Mesenteric fat pad (tissue), 1 donor: Measurements from ENCODE around the gene PHLDA3. TPM values are rescaled to one million over a fixed set of nuclear protein-coding genes. Genes with fewer than 3 reads are reported as not detected.
"Not testable (repeated sequence)": the region's sequence is repeated elsewhere in the genome, so short reads cannot be mapped to it uniquely, and the experiment has no call there.

Experiments used
- DNase-seq: peaks from one replicate; pipeline ENCODE4 v3.0.0-alpha.2; 2020; ENCODE audit warnings: low spot score
- total RNA-seq: library from RNA; stranded (reverse); fragmentation: NEBNext Ultra II Directional; extraction: Animal tissue kit (Norgen Biotek cat#: 25700); gene quantifications from one replicate; pipeline ENCODE4 v1.2.1, GENCODE V29; 2021
- donor health status: DM: yes; HTN: yes; CAD: no.

The PHLDA3 gene
- total RNA-seq, 1 donor from 2014 or later, result 358 TPM

GRCh38 chr1:201504179-201504631 lies 35.2 kb upstream of the PHLDA3 start:
- no peak for DNase-seq

- DNase-seq, result no peak
Observed at GRCh38 chr1:201503397-201504176, 34.6 kb upstream of the PHLDA3 start.

GRCh38 chr1:201502511-201502857 lies 33.5 kb upstream of the PHLDA3 start:
- DNase-seq, result no peak

GRCh38 chr1:201501812-201502510 lies 33.0 kb upstream of the PHLDA3 start:
- no peak for DNase-seq

GRCh38 chr1:201501144-201501543 lies 32.2 kb upstream of the PHLDA3 start:
- DNase-seq, result no peak

GRCh38 chr1:201500670-201501120 lies 31.7 kb upstream of the PHLDA3 start:
- DNase-seq, result no peak

DNA sequence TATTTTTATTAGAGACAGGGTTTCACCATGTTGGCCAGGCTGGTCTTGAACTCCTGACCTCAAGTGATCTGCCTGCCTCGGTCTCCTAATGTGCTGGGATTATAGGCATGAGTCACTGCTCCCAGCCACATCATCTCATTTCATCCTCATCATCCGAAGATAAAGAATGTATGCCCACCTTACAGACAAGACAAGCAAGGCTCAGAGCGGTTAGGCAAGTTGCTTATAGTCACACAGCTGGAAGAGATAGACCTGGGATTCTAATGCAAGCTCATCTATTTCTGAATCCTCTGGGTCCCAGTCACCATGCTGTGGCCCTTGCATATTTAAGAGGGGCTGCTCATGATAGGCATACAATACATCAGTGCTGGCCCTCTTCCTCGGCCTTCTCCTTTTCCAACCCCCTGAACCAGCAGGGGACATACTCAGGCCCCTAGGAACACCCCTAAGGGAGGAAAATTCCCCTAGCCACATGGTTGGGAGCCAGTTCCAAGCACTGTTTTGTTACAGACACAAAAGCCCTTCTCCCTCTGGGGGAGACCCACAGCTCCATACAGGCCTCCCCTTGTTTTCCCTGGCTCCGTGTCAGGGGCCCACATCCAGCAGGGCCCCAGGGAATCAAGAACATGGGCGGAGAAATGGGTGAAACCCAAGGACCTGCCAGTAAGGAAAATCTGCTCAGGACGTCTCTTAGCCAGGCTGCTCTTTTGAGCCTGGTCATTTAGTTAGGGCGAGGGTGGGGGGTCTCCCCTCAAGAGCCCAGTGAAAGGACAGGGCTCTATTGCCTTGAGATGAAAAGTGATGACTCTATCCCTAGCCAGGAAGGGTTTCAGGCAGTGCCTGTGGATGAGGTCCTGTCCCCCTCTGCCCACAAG lies 31.0 kb upstream of the PHLDA3 start:
- DNase-seq, result no peak

GRCh38 chr1:201499191-201499590 lies 30.2 kb upstream of the PHLDA3 start:
- DNase-seq, result no peak

GRCh38 chr1:201498621-201499020 lies 29.6 kb upstream of the PHLDA3 start:
- DNase-seq, result no peak

GRCh38 chr1:201497935-201498509 lies 29.0 kb upstream of the PHLDA3 start:
- no peak for DNase-seq

DNA sequence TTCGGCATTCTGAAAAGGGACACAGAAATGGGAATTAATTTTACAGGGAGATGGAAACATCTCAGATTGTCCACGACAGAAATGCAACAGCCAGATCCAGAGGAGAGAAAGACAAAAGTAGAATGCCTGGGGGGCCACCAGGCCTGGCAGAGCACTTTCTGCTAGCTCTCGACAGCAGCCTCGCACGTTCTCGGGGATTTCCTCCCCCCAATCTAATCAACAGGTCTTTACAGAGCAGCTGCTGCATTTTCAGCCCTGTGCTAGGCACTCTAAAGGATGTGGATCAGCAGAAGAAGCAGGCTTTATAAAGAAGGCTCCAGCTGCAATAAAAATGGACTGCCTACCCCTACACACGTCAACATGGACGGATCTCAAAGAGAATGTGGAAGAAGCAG lies 27.3 kb upstream of the PHLDA3 start:
- no peak for DNase-seq

DNA sequence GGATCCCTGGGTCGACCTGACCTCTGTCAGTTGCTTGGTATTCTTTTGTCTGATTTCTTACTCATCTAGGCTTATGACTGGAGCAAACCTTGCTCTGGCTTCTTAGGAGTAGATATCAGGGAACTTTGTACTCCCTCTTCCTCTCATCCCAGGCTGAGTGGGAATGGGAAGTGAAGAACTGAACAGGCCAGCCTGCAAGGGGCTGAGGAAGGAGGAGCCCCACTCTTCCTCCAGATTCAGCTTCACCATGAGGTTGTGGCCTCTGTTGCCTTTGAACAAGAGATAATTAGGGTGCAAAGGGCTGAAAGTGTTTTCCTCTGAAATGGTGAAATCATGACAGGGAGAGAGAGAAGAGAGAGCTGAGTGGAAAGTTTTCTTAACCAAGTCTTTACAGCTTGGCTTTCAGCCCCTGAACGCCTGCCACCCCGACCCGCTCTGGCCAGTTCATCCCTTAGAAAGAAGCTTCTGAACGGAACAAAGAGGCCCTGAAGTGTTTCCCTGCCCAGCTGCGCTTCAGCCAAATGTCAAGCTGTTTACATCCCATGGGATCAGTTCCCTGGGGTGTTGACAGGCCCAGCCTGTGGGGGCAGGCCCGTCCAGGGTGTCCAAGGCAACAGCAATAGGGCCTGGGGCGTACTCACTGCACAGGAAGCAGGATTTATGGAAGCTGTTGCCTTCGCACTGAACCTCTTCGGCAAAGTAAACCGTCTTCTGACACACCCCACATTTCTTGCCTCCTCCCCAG lies 26.7 kb upstream of the PHLDA3 start:
- DNase-seq, result no peak

DNA sequence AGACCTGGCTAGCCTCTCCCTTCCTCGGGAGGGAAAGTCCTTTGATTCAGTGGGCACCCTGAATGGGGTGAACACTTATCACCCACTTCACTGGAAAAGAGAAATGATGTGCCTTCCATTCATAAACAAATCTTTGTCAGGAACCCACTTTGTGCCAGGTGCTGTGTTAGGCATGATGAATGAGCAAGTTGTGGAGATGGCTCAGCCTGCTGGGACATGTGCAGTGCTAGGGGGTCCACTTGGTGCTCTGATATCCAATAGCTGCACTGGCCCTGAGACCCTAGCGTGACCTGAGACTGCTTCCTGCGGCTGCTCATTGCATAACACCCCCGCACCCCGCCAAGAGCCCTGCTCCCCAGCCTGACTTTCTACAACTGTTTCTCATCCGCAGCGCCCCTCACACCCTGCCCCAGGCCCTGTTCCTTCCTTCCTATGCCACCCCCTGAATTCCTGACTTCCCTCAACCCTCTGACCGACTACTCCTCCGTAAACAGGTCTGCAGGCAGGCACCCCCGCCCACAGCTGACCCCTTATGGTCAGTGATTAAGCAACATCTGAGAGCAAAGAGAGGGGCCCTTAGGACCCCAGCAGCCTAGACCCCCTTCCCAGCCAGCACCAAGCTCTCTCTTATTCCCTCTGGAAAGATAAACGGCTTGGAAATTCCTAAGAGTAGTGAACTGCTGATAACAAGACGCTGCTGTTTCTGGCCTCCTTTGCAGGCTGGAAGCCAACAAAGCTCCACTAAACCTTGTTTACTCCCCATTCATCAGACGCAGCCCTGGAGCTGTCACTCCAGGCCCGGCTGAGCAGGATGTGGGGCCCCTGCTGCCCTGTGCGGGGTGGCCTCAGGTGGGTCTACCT lies 25.0 kb upstream of the PHLDA3 start:
- no peak for DNase-seq

- not testable (repeated sequence) for DNase-seq
Observed at GRCh38 chr1:201493026-201493656, 24.2 kb upstream of the PHLDA3 start.

DNA sequence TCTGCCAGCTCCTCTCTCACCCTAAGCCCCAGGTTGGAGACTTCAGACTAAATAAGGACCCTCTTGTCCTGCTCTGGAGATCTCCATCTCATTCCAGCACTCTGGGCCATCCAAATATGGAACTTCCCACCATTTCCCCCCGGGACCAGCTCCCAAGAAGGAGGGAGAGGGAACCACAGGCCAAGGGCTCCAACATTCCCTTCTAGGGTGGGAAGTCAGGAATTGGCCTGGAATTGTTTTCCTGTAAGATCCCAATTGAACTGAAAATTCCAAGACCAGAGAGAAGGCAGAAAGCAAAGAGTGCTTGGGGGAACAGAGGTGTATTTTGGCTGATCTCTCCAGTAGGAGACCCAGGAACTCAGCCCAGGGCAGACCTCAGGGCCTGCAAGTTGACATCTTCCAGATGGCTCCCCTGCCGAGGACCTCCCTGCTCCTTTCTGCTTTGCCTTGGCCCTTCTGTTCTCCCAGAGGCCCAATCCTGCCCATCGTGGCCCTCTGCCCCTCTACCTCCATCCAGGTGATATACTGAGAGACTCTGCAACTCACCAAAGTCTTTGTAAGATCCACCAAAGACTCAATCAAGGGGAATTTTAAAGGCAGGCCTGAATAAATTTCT lies 23.0 kb upstream of the PHLDA3 start:
- no peak for DNase-seq

DNA sequence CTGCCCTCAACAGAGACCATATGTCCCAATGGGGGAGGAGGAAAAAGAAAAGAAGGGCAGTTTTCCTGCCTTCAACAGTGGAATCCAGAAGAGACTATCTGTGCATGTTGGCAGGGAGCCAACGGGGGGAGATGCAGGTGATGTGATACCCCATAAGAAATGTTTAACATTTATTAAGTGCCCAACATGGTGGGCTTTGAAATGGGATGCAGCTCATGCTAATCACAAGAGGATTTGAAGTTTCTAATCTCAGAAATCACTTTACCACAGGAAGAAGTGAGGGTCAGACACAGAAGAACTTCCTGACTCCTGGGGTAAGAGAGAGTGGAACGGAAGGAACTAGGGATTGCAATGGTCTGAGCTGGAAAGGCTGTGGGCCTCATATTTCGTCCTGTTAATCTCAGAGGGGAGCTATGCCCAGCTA lies 21.7 kb upstream of the PHLDA3 start:
- no peak for DNase-seq

- no peak for DNase-seq
Observed at GRCh38 chr1:201489643-201490261, 20.8 kb upstream of the PHLDA3 start.
